GM12878 (cell line): ENCODE data around the gene GALNTL6. TPM values are rescaled to one million over a fixed set of nuclear protein-coding genes. Genes with fewer than 3 reads are reported as not detected.

Source experiments
- ATAC-seq: fragments of 200-7000 bp; cut with Tn5 transposase; 3 replicates; pipeline ENCODE4 v1.9.1; 2020; ENCODE audit warnings: mild to moderate bottlenecking, moderate library complexity
- BruUV-seq: library from RNA; stranded (reverse); fragments of 400-500 nt; replicated peaks from 2 replicates; lab custom pipeline; 2021; lab: Mats Ljungman, UMichigan
- CTCF ChIA-PET: fragments of 300-600 bp; sonication (Branson Sonifier 250); formaldehyde crosslinking; extraction: SDS; loops from one replicate; lab custom pipeline; 2021; ENCODE audit warnings: inconsistent platforms; lab: Yijun Ruan, JAX
- POLR2A ChIA-PET: fragments of 350-600 bp; formaldehyde crosslinking; extraction: SDS; loops from one replicate; lab custom pipeline; 2021; ENCODE audit warnings: inconsistent platforms; lab: Charles Lee
- RAD21 ChIA-PET: fragments of 300-600 bp; sonication (Branson Sonifier 250); formaldehyde crosslinking; loops from one replicate; lab custom pipeline; 2023; ENCODE audit warnings: antibody characterized with exemption; ENCODE audit not compliant: unreplicated experiment; lab: Charles Lee
- SMC1A ChIA-PET: fragments of 300-600 bp; sonication (Branson Sonifier 250); formaldehyde crosslinking; loops from one replicate; lab custom pipeline; 2023; ENCODE audit not compliant: unreplicated experiment, uncharacterized antibody; lab: Charles Lee
- DNase-seq: peaks from one replicate; pipeline ENCODE4 v3.0.0-alpha.2; 2011; ENCODE audit warnings: low read depth, low spot score
- FAIRE-seq: peaks from 3 replicates; lab custom pipeline; 2011; peaks lifted over from hg19 to GRCh38; lab: Jason Lieb, UNC
- H2AFZ ChIP-seq: 2 replicates; pipeline ENCODE4 v1.6.0; 2011; ENCODE audit warnings: low read depth, low read length, control low read depth; ENCODE audit not compliant: control insufficient read depth
- H3K27ac ChIP-seq: 2 replicates; pipeline ENCODE4 v1.5.1; 2011; ENCODE audit warnings: control low read depth; ENCODE audit not compliant: control insufficient read depth, insufficient read depth
- H3K27me3 ChIP-seq, 2 experiments: replicated peaks in 1 of 2; 2 replicates each; pipeline versions ENCODE4 v1.6.0 to v1.6.1; 2011; ENCODE audit warnings: low read length in 1 of 2; ENCODE audit not compliant: control insufficient read depth in 2 of 2, insufficient read depth in 2 of 2
- H3K36me3 ChIP-seq, 2 experiments: 2 replicates each; pipeline ENCODE4 v1.5.1; 2011; ENCODE audit warnings: low read length in 1 of 2; ENCODE audit not compliant: control insufficient read depth in 2 of 2, insufficient read depth in 2 of 2
- H3K4me1 ChIP-seq: 2 replicates; pipeline ENCODE4 v1.6.1; 2011; ENCODE audit warnings: mild to moderate bottlenecking, low read length, moderate library complexity, mixed read lengths; ENCODE audit not compliant: control insufficient read depth, insufficient read depth
- H3K4me2 ChIP-seq: 2 replicates; pipeline ENCODE4 v1.6.0; 2011; ENCODE audit warnings: control low read depth; ENCODE audit not compliant: control insufficient read depth, insufficient read depth
- H3K4me3 ChIP-seq: fragments of 200-600 bp; sonication (generic); 2 replicates; pipeline ENCODE4 v1.5.1; 2016
- H3K79me2 ChIP-seq: 2 replicates; pipeline ENCODE4 v1.6.0; 2011; ENCODE audit warnings: low read length; ENCODE audit not compliant: control insufficient read depth, insufficient read depth
- H3K9ac ChIP-seq: 2 replicates; pipeline ENCODE4 v1.8.0; 2011; ENCODE audit warnings: low read length, control low read depth, mixed read lengths; ENCODE audit not compliant: control insufficient read depth, insufficient read depth
- H3K9me3 ChIP-seq: replicated peaks from 3 replicates; pipeline ENCODE4 v1.5.1; 2011; ENCODE audit warnings: mild to moderate bottlenecking, low read length; ENCODE audit not compliant: control insufficient read depth, insufficient read depth
- H4K20me1 ChIP-seq: 2 replicates; pipeline ENCODE4 v1.6.0; 2011; ENCODE audit not compliant: control insufficient read depth, insufficient read depth
- CBX3 ChIP-seq: fragments of 200-600 bp; sonication (generic); IDR thresholded peaks from 2 replicates; pipeline ENCODE4 v1.6.1; 2016; ENCODE audit warnings: low read depth, borderline replicate concordance
- CHD2 ChIP-seq: IDR thresholded peaks from 2 replicates; pipeline ENCODE4 v1.6.1; 2011; ENCODE audit warnings: low read depth, low read length, improper control_type of control experiment, borderline replicate concordance
- EGR1 ChIP-seq, 2 experiments: IDR thresholded peaks; 1 replicate in 1 of 2; 2 replicates in 1 of 2; pipeline ENCODE4 v1.6.1; 2011 to 2012; ENCODE audit warnings: low read depth in 2 of 2, low read length in 2 of 2, borderline replicate concordance in 1 of 2, mild to moderate bottlenecking in 1 of 2, moderate library complexity in 1 of 2
- EZH2 ChIP-seq: IDR thresholded peaks from 2 replicates; pipeline ENCODE4 v1.6.1; 2012; ENCODE audit warnings: low read depth, mild to moderate bottlenecking, control low read depth, inconsistent platforms, low read length, borderline replicate concordance; ENCODE audit not compliant: control insufficient read depth
- FOS ChIP-seq: IDR thresholded peaks from 3 replicates; pipeline ENCODE4 v1.6.1; 2011; ENCODE audit warnings: borderline replicate concordance; ENCODE audit not compliant: insufficient read length; ENCODE audit errors: extremely low read depth
- IRF4 ChIP-seq: IDR thresholded peaks from 2 replicates; pipeline ENCODE4 v1.6.1; 2011; ENCODE audit warnings: low read depth, low read length
- KDM1A ChIP-seq: fragments of 200-600 bp; sonication (generic); IDR thresholded peaks from 2 replicates; pipeline ENCODE4 v1.6.1; 2016; ENCODE audit warnings: borderline replicate concordance
- MYC ChIP-seq: IDR thresholded peaks from 2 replicates; pipeline ENCODE4 v1.6.1; 2011; ENCODE audit warnings: mild to moderate bottlenecking, low read length, moderate library complexity, inconsistent platforms; ENCODE audit not compliant: insufficient read depth, insufficient replicate concordance, insufficient read length, severe bottlenecking
- NRF1 ChIP-seq: conservative IDR thresholded peaks from 2 replicates; pipeline ENCODE4 v1.6.1; 2011; ENCODE audit warnings: mild to moderate bottlenecking, low read depth, low read length, improper control_type of control experiment
- RUNX3 ChIP-seq: IDR thresholded peaks from 2 replicates; pipeline ENCODE4 v1.6.1; 2012; ENCODE audit warnings: low read length, inconsistent platforms
- ZNF622 ChIP-seq: fragments of 450-650 bp; IDR thresholded peaks from 2 replicates; pipeline ENCODE4 v1.6.1; 2017; ENCODE audit warnings: mild to moderate bottlenecking, inconsistent platforms
- WGBS: methylation state at CpG from one replicate; pipeline ENCODE4 v1.1.6; 2016; ENCODE audit warnings: low lambda C conversion rate; ENCODE audit not compliant: insufficient replicate concordance, insufficient coverage; ENCODE audit errors: missing lambda C conversion rate; 5-methylcytosine and 5-hydroxymethylcytosine counted together
- in situ Hi-C: fragments of 300-500 bp; cut with MboI; formaldehyde crosslinking; loops from 9 replicates; pipeline ENCODE4 v1.14.3; 2018; ENCODE audit warnings: mixed read lengths
- intact Hi-C: fragments of 100-400 bp; cut with micrococcal nuclease; formaldehyde crosslinking; loops from one replicate; pipeline ENCODE4 v1.14.2; 2022; ENCODE audit not compliant: unreplicated experiment
- polyA plus RNA-seq, 11 experiments: library from polyadenylated mRNA; depleted of rRNA in 4 of 11; unstranded in 6 of 11; stranded (reverse) in 5 of 11; fragments of >200 nt; fragmentation: Nextera tagmentation in 4 of 11; fragmentation: Illumina TruSeq in 1 of 11; extraction: Ambion mirVana in 4 of 11; extraction: Trizol in 1 of 11; gene quantifications; 1 replicate in 1 of 11; 2 replicates in 10 of 11; pipeline versions ENCODE4 v1.2.1 to v1.2.3, GENCODE V29; 2011 to 2016; ENCODE audit warnings: inconsistent platforms in 2 of 11, missing spikeins in 2 of 11, low read depth in 1 of 11
- total RNA-seq, 4 experiments: library from RNA; depleted of rRNA in 3 of 4; stranded (reverse); fragments of >200 nt in 3 of 4; fragmentation: Illumina TruSeq in 1 of 4; extraction: Trizol in 1 of 4; gene quantifications; 2 replicates each; pipeline versions ENCODE4 v1.2.1 to v1.2.3, GENCODE V29; 2013 to 2021
- TF ChIP-seq, protein P1 (sequence below): fragments of 450-650 bp; IDR thresholded peaks from 2 replicates; pipeline ENCODE4 v1.6.1; 2014; ENCODE audit warnings: mild to moderate bottlenecking
- TF ChIP-seq, protein P2 (sequence below): fragments of 450-650 bp; IDR thresholded peaks from 2 replicates; pipeline ENCODE4 v1.6.1; 2018; ENCODE audit warnings: borderline replicate concordance, mild to moderate bottlenecking; ENCODE audit not compliant: partially characterized antibody
- TF ChIP-seq, protein P3 (sequence below): IDR thresholded peaks from 2 replicates; pipeline ENCODE4 v1.6.1; 2012; ENCODE audit warnings: mild to moderate bottlenecking, low read depth, low read length

Gene GALNTL6
- total and polyA plus RNA-seq, 10 of the 15 experiments (the other 5 are each of a cell fraction or from before 2014, with no cell fraction given), result 0.01 to 0.29 TPM; not detected in 8

DNA sequence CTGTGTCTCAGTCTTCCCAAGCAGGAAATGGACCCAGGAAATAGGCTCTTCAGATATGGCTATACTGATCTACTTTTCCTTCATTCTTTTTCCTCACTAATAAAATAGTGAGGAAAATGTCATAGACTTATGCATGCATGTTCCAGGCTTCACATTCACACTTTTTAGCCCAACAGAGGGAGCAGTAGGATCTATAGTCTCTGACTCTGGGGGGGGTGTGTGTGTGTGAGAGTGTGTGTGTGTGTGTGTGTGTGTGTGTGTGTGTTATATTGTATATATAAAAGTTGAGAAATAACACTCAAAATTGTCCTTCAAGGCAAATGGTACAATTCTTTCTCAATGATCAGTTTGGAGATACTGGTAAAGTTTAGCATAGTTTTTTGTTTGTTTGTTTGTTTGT lies 1058.2 kb downstream of the GALNTL6 start (continued):
- TF ChIP-seq EGR1 (IDR thresholded peaks at IDR 0.05; ENCODE audit: borderline replicate concordance in 1 of 2, low read depth in 2 of 2, low read length in 2 of 2) (no peak), IRF4 (no peak), EZH2 (no peak), CBX3 (no peak), CHD2 (no peak), MYC (no peak)
- TF ChIP-seq, protein P1, sequence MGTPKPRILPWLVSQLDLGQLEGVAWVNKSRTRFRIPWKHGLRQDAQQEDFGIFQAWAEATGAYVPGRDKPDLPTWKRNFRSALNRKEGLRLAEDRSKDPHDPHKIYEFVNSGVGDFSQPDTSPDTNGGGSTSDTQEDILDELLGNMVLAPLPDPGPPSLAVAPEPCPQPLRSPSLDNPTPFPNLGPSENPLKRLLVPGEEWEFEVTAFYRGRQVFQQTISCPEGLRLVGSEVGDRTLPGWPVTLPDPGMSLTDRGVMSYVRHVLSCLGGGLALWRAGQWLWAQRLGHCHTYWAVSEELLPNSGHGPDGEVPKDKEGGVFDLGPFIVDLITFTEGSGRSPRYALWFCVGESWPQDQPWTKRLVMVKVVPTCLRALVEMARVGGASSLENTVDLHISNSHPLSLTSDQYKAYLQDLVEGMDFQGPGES, result no peak
- TF ChIP-seq, protein P2, sequence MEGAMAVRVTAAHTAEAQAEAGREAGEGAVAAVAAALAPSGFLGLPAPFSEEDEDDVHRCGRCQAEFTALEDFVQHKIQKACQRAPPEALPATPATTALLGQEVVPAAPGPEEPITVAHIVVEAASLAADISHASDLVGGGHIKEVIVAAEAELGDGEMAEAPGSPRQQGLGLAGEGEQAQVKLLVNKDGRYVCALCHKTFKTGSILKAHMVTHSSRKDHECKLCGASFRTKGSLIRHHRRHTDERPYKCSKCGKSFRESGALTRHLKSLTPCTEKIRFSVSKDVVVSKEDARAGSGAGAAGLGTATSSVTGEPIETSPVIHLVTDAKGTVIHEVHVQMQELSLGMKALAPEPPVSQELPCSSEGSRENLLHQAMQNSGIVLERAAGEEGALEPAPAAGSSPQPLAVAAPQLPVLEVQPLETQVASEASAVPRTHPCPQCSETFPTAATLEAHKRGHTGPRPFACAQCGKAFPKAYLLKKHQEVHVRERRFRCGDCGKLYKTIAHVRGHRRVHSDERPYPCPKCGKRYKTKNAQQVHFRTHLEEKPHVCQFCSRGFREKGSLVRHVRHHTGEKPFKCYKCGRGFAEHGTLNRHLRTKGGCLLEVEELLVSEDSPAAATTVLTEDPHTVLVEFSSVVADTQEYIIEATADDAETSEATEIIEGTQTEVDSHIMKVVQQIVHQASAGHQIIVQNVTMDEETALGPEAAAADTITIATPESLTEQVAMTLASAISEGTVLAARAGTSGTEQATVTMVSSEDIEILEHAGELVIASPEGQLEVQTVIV, result no peak
- TF ChIP-seq, all 136 proteins: peak for 0

DNA sequence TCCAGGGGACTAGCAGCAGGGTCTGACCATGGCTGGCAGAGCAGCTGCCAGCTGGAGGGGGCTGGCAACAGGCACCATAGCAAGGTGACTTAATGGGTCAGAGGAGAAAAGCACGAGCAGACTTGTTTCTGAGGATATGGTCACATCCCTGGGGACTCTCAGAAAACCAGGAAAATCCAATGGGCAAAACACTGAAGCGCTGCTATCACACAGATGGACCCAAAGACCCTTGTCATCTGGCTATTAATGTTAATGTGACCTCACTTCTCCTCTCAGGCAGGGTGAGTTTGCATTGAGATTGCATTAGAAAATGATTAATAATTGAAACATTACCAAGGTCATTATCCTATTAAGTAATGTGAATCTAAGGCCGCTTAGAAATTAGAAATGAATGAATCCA lies 1061.7 kb downstream of the GALNTL6 start:
- no peak overlapping the region for H3K4me3 ChIP-seq
- ATAC-seq (no peak), DNase-seq (no peak), FAIRE-seq (no peak)
- 0% methylated on average over 3 of the region's 3 CpGs for WGBS
- no peak overlapping the region for H2AFZ ChIP-seq
- H3K27ac ChIP-seq, result no peak overlapping the region
- H3K4me2 ChIP-seq, result no peak overlapping the region
- ChIA-PET SMC1A (no interaction called here), CTCF (no interaction called here), RAD21 (interaction anchor here (0.6 kb wide), 1 partner anchor 372 kb away, joined by 3 read pairs; no protein-coding TSS in a partner anchor), POLR2A (no interaction called here)
- H3K9me3 ChIP-seq, result no peaks in the 10 kb centered on the region
- H3K27me3 ChIP-seq, result no peaks in the 10 kb centered on the region
- intact Hi-C loops (no loop called here), in situ Hi-C loops (no loop called here)
- H3K36me3 ChIP-seq, result no peaks in the 10 kb centered on the region
- no peaks in the 10 kb centered on the region for H3K79me2 ChIP-seq
- no peaks in the 10 kb centered on the region for H4K20me1 ChIP-seq
- TF ChIP-seq KDM1A (no peak), ZNF622 (no peak), CHD2 (no peak), NRF1 (no peak), RUNX3 (no peak), FOS (no peak)
- TF ChIP-seq, protein P3, sequence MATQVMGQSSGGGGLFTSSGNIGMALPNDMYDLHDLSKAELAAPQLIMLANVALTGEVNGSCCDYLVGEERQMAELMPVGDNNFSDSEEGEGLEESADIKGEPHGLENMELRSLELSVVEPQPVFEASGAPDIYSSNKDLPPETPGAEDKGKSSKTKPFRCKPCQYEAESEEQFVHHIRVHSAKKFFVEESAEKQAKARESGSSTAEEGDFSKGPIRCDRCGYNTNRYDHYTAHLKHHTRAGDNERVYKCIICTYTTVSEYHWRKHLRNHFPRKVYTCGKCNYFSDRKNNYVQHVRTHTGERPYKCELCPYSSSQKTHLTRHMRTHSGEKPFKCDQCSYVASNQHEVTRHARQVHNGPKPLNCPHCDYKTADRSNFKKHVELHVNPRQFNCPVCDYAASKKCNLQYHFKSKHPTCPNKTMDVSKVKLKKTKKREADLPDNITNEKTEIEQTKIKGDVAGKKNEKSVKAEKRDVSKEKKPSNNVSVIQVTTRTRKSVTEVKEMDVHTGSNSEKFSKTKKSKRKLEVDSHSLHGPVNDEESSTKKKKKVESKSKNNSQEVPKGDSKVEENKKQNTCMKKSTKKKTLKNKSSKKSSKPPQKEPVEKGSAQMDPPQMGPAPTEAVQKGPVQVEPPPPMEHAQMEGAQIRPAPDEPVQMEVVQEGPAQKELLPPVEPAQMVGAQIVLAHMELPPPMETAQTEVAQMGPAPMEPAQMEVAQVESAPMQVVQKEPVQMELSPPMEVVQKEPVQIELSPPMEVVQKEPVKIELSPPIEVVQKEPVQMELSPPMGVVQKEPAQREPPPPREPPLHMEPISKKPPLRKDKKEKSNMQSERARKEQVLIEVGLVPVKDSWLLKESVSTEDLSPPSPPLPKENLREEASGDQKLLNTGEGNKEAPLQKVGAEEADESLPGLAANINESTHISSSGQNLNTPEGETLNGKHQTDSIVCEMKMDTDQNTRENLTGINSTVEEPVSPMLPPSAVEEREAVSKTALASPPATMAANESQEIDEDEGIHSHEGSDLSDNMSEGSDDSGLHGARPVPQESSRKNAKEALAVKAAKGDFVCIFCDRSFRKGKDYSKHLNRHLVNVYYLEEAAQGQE, result no peak
- TF ChIP-seq, all 136 proteins: peak for 0
- BruUV-seq, result no TSS peak
- Histone ChIP-seq H3K9ac (no peak overlapping the region), H3K4me1 (no peaks in the 10 kb centered on the region)
